ENCODE results near the gene ICA1.

- TF ChIP-seq CTCF (IDR thresholded peaks at IDR 0.05 in 4 of 5, conservative IDR thresholded peaks at IDR 0.05 in 1 of 5): no peak
- no peak for TF ChIP-seq POLR2A (IDR thresholded peaks at IDR 0.05)
Observed at GRCh38 chr7:8147760-8148463, 114.1 kb downstream of the ICA1 start.

Measured in gastrocnemius medialis (tissue), 4 donors.